GM19372 (cell line): ENCODE results near the gene IDH2.
"Not testable (repeated sequence)": the region's sequence is repeated elsewhere in the genome, so short reads cannot be mapped to it uniquely, and the experiment has no call there.

Experiments used
- ATAC-seq: cut with Tn5 transposase; IDR thresholded peaks from one replicate; pipeline ENCODE4 v1.9.1; 2021; ENCODE audit warnings: mild to moderate bottlenecking, low read depth, moderate library complexity; ENCODE audit not compliant: unreplicated experiment

The IDH2 gene

DNA sequence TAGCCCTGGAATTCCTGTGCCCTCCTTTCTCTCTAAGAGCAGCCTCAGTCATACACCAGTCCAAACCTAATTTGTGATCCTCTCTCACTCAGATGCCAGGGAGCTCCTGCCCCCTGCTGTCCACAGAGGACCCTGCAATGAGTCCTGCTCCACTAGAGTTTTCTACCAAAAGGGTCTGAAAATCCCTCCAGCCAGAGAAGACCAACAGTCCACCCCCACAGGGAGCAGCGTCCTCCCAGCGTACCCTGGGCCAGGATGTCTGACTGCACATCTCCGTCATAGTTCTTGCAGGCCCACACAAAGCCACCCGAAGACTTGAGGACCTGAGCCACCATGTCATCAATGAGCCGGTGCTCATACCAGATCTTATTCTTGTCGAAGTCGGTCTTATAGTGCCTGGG lies 15.4 kb downstream of the IDH2 start:
- no peak for ATAC-seq

DNA sequence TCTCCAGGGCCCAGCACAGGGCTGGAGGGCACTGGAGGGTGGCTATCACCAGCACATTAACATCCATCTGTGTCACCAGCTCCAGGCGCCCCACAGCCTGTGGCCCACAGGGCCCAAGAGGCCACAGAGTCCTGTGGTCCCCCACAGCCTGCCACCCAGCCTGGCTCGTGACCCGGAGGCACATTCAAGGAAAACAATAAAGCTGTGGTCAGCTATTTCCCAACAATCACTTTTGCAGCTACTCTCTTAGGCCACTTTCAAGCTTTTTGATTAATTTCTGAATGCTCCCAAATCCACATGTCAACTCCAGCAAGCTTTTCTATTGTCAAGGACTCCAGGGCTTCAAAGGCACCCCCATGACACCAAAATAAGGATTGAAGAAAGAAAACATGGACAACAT lies 16.7 kb downstream of the IDH2 start:
- ATAC-seq = no peak

GRCh38 chr15:90084876-90085423 lies 17.3 kb downstream of the IDH2 start:
- no peak for ATAC-seq

DNA sequence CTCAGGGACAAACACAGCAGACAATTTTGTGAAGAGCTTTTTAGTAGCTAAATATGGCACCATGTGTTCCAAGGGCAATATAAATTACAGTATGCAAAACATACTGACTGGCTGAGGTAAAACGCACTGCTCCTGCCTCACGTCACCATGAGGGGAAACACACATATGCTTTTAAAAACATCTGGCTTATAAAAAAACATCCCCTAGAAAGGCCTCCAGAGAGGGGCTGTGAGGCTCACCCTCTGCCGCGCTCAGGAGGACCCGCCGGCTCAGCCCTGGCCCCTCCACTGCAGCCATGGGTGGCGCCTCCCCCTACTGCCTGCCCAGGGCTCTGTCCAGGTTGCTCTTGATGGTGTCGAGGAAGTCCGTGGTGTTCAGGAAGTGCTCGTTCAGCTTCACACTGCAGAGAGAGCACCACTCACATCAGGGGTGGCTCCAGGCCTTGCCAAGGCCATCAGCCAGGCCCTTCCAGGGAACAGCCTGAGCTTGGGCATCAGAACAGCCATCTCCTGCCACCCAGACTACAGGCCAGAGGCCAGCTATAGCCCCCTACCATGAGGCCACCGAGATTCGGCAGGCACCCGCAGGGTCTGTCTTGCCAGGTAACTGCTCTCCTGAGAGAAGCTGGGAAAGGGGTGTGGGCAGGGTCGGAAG lies 18.2 kb downstream of the IDH2 start:
- ATAC-seq = no peak

DNA sequence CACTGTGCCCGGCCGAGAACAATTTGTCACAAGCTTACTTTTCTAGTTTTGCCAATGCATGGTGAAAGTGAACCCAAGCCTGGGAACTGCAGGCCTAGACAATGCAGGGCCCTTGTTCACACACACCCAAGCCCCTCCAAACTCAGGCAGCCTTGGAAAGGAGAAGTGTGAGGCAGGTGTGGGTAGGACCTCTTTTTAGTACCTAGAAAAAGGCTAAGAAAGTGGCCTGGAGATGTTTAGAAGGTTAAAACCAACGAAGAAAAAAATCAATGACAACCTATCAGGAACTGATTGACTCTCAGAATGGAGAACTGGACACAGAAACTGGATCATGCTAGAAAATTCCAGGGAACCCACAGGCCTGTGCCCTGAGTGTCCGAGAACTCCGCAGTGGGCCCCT lies 18.8 kb downstream of the IDH2 start:
- ATAC-seq = no peak

DNA sequence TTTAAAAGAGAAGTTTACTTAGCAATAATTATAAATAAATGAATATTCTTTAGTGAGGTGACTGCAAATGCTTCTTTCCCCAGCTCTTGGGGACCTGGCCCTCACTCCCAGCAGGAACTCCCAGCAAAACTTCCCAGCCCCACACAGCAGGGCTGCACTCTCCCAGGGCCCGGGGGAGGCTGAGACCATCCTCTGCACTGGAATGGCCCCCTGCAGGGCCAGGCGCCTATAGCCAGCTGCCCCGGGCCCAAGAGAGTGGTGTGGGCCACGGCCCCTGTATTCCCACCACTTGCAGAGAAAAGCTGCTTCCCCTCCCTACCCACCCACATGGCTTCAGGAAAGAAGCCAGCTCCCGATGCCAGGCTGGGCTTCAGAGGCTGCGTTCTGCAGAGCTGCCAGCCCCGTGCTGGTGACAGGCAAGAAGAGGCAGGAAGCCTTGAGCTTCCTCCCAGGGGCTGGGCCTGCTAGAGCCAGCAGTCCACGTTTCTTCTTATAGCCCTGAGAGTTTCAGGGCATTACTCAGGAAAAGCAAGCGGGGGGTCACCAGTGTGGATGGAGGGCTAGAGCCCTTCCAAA lies 20.0 kb downstream of the IDH2 start:
- no peak for ATAC-seq

GRCh38 chr15:90080818-90081393 lies 21.4 kb downstream of the IDH2 start:
- ATAC-seq = no peak

DNA sequence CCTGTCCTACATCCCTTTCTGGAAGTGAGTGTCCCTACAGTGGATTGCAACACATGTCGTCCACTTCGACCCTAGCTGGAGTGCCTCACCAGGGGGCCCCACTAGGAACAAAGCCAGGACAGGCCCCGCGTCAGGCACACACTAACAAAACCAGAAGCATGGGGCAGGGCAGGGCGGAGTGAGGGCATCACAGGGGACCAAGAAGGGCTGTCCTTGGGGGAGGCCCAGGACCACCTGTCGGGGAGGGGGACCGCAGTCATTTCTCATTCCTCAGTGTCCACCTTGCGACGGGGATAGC lies 21.9 kb downstream of the IDH2 start:
- ATAC-seq = no peak

DNA sequence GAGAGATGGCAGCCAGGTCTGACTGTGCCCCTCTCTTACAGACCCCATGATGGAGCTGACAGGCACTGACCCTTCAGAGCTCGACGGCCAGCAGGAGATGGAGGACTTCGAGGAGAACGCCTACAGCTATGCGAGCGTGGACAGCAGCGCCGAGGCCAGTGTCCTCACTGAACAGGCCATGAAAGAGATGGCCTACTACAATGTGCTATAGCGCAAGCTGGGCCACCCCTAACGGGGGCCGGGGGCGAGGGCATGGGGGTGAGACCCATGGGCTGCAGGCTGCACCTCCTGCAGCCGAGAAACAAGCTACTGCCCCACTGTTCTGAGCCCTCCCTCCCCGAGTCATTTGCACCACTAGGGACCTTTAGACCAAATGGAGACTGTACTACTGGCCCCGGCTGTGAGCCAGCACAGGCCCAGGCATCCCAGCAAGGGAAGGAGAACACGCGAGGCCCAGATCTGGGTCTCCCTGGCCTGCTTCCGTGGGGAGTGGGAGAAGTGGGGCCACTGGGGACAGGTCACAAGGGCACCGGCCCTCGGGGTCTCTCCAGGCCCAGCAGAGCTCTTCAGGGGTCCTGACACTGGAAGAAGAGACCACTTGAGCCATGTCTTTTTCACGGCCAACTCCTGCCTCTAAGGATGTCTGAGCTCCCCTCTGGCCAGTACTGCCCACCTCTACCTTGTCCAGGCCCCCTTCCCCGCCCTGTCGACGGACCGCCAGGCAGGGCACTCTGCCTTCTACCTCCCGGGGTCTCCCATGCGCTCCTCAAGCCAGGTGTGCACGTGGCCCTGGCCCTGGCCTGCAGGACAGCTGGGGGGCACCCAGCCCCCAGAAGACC lies 22.4 kb downstream of the IDH2 start:
- ATAC-seq = no peak

DNA sequence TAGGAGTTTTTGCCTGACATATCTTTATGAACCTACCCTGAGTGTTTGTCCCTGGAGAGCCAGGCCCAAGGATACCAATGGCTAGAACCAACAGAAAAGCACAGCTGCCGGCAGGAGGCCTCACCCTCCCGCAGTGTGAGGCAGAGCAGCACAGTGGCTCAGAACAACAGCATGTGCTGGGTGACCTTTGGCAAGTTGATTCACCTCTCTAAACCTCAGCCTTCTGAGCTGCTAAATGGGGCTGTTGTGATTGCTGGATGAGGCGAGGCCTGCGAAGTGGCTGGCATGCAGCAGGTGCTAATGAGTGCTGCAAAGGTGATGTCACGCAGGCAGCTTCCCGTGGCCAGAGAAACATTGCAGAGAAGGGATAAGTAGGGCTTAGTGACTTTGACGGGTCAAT lies 23.3 kb downstream of the IDH2 start:
- ATAC-seq = no peak

GRCh38 chr15:90076716-90077115 lies 25.6 kb downstream of the IDH2 start:
- no peak for ATAC-seq

DNA sequence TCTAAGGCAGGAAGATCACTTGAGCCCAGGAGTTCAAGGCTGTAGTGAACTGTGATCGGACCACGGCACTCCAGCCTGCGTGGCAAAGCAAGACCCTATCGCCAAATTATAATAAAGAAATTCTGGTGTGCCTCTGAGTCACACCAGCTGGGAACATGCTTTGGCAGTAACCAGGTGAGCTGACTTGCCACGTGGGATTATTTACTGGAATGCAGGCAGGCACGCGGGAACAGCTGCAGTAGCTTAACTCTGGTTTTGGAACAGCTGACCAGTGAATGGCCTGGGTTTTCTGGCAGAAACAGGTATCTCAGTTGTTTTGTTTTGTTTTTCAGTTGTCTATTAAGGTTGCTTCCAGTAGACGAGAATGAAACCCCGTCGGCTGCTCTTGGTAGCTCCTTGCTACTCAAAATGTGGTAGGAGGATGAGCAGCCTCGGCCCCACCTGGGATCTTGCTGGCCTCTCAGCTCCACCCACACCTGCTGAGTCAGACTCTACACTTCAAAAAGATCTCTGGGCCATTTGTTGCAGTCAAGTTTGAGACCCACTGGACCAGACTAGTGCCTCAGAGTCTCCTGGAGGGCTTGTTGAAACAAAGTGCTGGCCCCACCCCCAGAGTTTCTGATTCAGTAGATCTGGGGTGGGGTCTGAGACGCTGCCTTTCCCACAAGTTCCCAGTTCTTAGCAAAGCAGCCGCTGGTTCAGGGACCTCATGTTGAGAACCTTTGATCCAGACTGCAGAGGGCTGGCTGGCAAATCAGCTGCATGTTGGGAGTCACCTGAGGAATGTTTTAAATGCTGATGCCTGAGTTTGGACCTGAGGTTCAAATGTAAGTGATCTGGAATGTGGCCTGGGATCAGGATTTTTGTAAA lies 26.6 kb downstream of the IDH2 start:
- ATAC-seq = no peak

DNA sequence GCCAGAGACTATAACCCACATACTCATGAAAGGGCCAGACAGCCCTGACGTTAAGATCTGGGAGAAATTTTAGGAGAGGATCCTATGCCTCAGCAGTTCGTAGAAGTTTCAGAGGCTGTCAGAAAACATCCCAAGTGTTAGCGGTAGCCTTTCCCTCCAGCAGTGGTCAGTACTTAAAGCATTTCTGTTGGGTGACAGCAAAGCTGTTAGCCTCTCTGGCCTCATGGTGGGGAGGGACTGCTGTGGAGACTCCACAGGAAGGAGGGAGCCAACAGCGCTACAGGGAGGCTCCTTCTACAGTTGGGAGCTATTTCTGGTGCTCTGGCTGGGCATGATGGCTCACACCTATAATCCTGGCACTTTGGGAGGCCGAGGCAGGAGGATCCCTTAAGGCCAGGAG lies 27.4 kb downstream of the IDH2 start:
- ATAC-seq = no peak

DNA sequence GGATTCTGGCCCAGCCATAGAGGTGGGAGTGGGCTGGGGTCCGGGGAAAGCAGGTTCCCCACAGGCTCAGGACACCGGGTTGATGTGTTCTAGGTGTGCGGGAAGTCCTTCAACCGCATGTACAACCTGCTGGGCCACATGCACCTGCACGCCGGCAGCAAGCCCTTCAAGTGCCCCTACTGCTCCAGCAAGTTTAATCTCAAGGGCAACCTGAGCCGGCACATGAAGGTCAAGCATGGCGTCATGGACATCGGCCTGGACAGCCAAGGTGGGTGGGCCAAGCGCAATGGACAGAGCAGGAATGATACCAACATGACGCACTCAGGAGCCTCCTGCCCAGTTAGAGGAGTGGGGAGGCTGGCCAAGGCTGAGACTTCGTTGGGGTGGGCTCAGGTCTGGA lies 28.2 kb downstream of the IDH2 start:
- no peak for ATAC-seq

DNA sequence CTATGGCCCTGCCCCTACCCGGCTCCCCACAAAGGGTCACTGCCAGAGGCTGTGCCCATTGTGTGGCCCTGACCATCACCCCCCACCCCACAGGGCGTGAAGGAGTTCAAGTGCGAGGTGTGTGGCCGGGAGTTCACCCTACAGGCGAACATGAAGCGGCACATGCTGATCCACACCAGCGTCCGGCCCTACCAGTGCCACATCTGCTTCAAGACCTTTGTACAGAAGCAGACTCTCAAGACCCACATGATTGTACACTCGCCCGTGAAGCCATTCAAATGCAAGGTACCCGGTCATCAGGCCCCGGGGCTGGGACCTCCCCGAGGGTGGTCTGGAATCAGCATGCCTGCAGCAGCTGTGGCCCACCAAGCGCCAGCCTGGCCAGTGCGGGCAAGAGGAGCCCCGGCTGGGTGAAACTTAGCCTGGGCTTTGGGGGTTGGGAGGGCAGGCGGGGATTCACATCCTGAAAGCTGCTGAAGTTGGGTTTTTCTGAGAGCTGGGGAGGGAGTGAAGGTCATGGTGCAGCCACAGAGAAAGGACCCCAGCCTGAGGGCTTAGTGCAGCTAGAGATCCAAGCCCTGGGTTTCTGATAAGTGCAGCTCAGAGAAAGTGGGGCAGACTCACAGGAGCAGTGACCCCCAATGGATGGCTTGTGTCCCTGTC lies 29.2 kb downstream of the IDH2 start:
- no peak for ATAC-seq

DNA sequence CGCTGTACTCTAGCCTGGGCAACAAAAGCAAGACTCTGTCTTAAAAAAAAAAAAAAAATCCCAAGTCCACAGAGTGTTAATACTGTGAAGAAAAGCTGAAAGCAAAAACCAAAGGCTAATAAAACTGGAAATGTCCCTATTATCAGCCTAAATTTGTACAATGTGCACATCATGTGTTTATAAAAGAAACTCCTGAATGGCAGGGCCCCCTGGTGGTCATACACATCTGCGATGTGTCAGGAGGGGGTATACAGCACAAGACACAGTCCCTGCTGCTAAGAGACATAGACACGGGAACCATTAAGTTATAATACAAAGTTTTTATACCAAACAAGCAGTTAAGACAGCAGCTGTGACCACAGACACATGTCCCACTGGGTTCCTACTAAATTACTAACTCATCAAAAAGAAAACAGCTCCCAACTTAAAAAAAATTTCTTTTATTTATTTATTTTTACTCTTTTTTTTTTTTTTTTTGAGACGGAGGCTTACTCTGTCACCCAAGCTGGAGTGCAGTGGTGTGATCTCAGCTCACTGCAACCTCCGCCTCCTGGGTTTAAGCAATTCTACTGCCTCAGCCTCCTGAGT lies 31.0 kb downstream of the IDH2 start:
- ATAC-seq = peak; percentile 77

DNA sequence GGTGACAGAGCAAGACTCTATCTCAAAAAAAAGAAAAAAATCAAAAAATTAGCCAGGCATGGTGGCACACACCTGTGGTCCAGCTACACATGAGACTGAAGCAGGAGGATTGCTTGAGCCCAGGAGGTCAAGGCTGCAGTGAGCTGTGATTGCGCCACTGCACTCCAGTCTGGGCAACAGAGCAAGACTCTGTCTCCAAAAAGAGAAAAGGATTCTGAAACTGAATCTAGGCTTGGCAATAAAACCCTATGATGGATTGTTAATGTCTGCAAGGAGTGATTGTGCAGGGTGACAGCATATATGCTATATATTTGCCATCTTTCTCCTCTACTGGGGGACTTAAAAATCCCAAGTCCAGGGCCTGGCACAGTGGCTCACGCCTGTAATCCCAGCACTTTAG lies 31.6 kb downstream of the IDH2 start:
- ATAC-seq = not testable (repeated sequence)

DNA sequence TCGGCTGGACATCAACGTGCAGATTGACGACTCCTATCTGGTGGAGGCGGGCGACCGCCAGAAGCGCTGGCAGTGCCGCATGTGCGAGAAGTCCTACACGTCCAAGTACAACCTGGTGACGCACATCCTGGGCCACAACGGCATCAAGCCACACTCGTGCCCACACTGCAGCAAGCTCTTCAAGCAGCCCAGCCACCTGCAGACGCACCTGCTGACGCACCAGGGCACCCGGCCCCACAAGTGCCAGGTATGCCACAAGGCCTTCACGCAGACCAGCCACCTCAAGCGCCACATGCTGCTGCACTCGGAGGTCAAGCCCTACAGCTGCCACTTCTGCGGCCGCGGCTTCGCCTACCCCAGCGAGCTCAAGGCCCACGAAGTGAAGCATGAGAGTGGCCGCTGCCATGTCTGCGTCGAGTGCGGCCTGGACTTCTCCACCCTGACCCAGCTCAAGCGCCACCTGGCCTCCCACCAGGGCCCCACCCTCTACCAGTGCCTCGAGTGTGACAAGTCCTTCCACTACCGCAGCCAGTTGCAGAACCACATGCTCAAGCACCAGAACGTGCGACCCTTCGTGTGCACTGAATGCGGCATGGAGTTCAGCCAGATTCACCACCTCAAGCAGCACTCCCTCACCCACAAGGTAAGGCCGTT lies 34.2 kb downstream of the IDH2 start:
- ATAC-seq = no peak
